DOHH2 (cell line): ENCODE results near the gene TRPV4.

ENCODE experiments used
- H3F3A ChIP-seq: fragments of 200-600 bp; sonication (generic), shearing (Covaris generic); 2 replicates; pipeline ENCODE4 v1.6.0; 2016; ENCODE audit warnings: antibody characterized with exemption, mild to moderate bottlenecking; ENCODE audit not compliant: control insufficient read depth, insufficient read depth
- H3K27ac ChIP-seq: fragments of 200-600 bp; sonication (generic); 2 replicates; pipeline ENCODE4 v1.5.1; 2014; ENCODE audit warnings: low read depth, mild to moderate bottlenecking, low read length, moderate library complexity
- H3K27me3 ChIP-seq: fragments of 200-600 bp; sonication (generic); 2 replicates; pipeline ENCODE4 v1.6.1; 2014; ENCODE audit warnings: mild to moderate bottlenecking, low read length, mixed read lengths; ENCODE audit not compliant: control insufficient read depth
- H3K36me3 ChIP-seq: fragments of 200-600 bp; sonication (generic); 2 replicates; pipeline ENCODE4 v1.6.1; 2014; ENCODE audit warnings: mild to moderate bottlenecking, low read length, moderate library complexity, mixed read lengths; ENCODE audit not compliant: control insufficient read depth
- H3K4me1 ChIP-seq: fragments of 200-600 bp; sonication (generic); 2 replicates; pipeline ENCODE4 v1.6.1; 2014; ENCODE audit warnings: mild to moderate bottlenecking, low read length, mixed read lengths; ENCODE audit not compliant: control insufficient read depth
- H3K4me2 ChIP-seq: fragments of 200-600 bp; sonication (generic); 2 replicates; pipeline ENCODE4 v1.6.0; 2014; ENCODE audit warnings: mild to moderate bottlenecking, low read length, moderate library complexity
- H3K4me3 ChIP-seq: fragments of 200-600 bp; sonication (generic); 2 replicates; pipeline ENCODE4 v1.5.1; 2014; ENCODE audit warnings: mild to moderate bottlenecking, low read length, mixed read lengths
- H3K79me2 ChIP-seq: fragments of 200-600 bp; sonication (generic); 2 replicates; pipeline ENCODE4 v1.6.1; 2014; ENCODE audit warnings: mild to moderate bottlenecking, low read length, mixed read lengths; ENCODE audit not compliant: control insufficient read depth
- H3K9me2 ChIP-seq: fragments of 200-600 bp; sonication (generic); replicated peaks from 2 replicates; pipeline ENCODE4 v1.6.1; 2014; ENCODE audit warnings: mild to moderate bottlenecking, low read length, mixed read lengths; ENCODE audit not compliant: control insufficient read depth
- H3K9me3 ChIP-seq: fragments of 200-600 bp; sonication (generic); 2 replicates; pipeline ENCODE4 v1.6.1; 2014; ENCODE audit warnings: antibody characterized with exemption, low read length, mixed read lengths; ENCODE audit not compliant: control insufficient read depth, insufficient read depth
- H4K20me1 ChIP-seq: fragments of 200-600 bp; sonication (generic); 2 replicates; pipeline ENCODE4 v1.6.0; 2014; ENCODE audit warnings: low read depth, mild to moderate bottlenecking, antibody characterized with exemption, low read length, moderate library complexity; ENCODE audit not compliant: control insufficient read depth, insufficient read depth
- EZH2phosphoT487 ChIP-seq: fragments of 200-600 bp; sonication (generic); IDR thresholded peaks from 2 replicates; pipeline ENCODE4 v1.6.1; 2017; ENCODE audit warnings: borderline replicate concordance, mild to moderate bottlenecking, antibody characterized with exemption, low read length, moderate library complexity, mixed read lengths
- TF ChIP-seq, protein P1 (sequence below): fragments of 200-600 bp; sonication (generic); IDR thresholded peaks from one replicate; pipeline ENCODE4 v1.5.1; 2014; ENCODE audit warnings: antibody characterized with exemption, mild to moderate bottlenecking, low read depth, low read length; ENCODE audit not compliant: poor library complexity, severe bottlenecking

TRPV4 gene

GRCh38 chr12:109875572-109876131 is 42.5 kb upstream of the TRPV4 start:
- no peaks in the 10 kb centered on the region for H3K9me2 ChIP-seq
- TF ChIP-seq, protein P1, sequence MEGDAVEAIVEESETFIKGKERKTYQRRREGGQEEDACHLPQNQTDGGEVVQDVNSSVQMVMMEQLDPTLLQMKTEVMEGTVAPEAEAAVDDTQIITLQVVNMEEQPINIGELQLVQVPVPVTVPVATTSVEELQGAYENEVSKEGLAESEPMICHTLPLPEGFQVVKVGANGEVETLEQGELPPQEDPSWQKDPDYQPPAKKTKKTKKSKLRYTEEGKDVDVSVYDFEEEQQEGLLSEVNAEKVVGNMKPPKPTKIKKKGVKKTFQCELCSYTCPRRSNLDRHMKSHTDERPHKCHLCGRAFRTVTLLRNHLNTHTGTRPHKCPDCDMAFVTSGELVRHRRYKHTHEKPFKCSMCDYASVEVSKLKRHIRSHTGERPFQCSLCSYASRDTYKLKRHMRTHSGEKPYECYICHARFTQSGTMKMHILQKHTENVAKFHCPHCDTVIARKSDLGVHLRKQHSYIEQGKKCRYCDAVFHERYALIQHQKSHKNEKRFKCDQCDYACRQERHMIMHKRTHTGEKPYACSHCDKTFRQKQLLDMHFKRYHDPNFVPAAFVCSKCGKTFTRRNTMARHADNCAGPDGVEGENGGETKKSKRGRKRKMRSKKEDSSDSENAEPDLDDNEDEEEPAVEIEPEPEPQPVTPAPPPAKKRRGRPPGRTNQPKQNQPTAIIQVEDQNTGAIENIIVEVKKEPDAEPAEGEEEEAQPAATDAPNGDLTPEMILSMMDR: no peak
- no peak for TF ChIP-seq EZH2phosphoT487
- no peaks in the 10 kb centered on the region for H3F3A ChIP-seq
- peaks cover 50% of the 10 kb centered on the region for H3K4me1 ChIP-seq
- no peaks in the 10 kb centered on the region for H4K20me1 ChIP-seq
- no peaks in the 10 kb centered on the region for H3K9me3 ChIP-seq
- H3K79me2 ChIP-seq: peaks cover 14% of the 10 kb centered on the region
- no peaks in the 10 kb centered on the region for H3K27me3 ChIP-seq
- 0 out of 2 replicates have a peak overlapping the region, but pooled peaks have one; percentile 22 for H3K4me3 ChIP-seq
- H3K27ac ChIP-seq: no peak overlapping the region
- no peaks in the 10 kb centered on the region for H3K36me3 ChIP-seq
- peak overlapping the region; percentile 40 for H3K4me2 ChIP-seq

GRCh38 chr12:109873653-109874052 is 40.5 kb upstream of the TRPV4 start:
- no peak overlapping the region for H3K4me3 ChIP-seq

GRCh38 chr12:109871668-109872314 is 38.6 kb upstream of the TRPV4 start:
- Histone ChIP-seq H3K4me3 (no peak overlapping the region), H3K4me1 (peaks cover 31% of the 10 kb centered on the region), H3K9me2 (no peaks in the 10 kb centered on the region), H3K4me2 (no peak overlapping the region), H3K79me2 (no peaks in the 10 kb centered on the region; the same call in 1 of the 2 replicates), H4K20me1 (no peaks in the 10 kb centered on the region), H3K9me3 (no peaks in the 10 kb centered on the region), H3K27ac (no peak overlapping the region), H3K36me3 (no peaks in the 10 kb centered on the region), H3F3A (no peaks in the 10 kb centered on the region), H3K27me3 (no peaks in the 10 kb centered on the region)
- no peak for TF ChIP-seq EZH2phosphoT487
- TF ChIP-seq, protein P1: no peak

More at GRCh38 chr12:109873653-109874052, 40.5 kb upstream of the TRPV4 start:
- no peaks in the 10 kb centered on the region for H3F3A ChIP-seq
- H4K20me1 ChIP-seq: no peaks in the 10 kb centered on the region
- H3K9me2 ChIP-seq: no peaks in the 10 kb centered on the region
- H3K9me3 ChIP-seq: no peaks in the 10 kb centered on the region
- H3K27me3 ChIP-seq: no peaks in the 10 kb centered on the region
- no peaks in the 10 kb centered on the region for H3K36me3 ChIP-seq
- H3K4me1 ChIP-seq: peaks cover 37% of the 10 kb centered on the region
- no peak for TF ChIP-seq EZH2phosphoT487
- TF ChIP-seq, protein P1: no peak
- no peak overlapping the region for H3K27ac ChIP-seq
- H3K4me2 ChIP-seq: no peak overlapping the region
- H3K79me2 ChIP-seq: peaks cover under 1% of the 10 kb centered on the region
